H1 (cell line): ENCODE results near the gene PDGFRA. TPM values are rescaled to one million over a fixed set of nuclear protein-coding genes. Genes with fewer than 3 reads are reported as not detected.

Source experiments
- CTCF ChIA-PET: fragments of 300-600 bp; sonication (Branson Sonifier 250); formaldehyde crosslinking; loops from one replicate; lab custom pipeline; 2021; ENCODE audit not compliant: partially characterized antibody; lab: Charles Lee
- POLR2A ChIA-PET: fragments of 300-600 bp; sonication (Branson Sonifier 250); formaldehyde crosslinking; loops from one replicate; lab custom pipeline; 2021; ENCODE audit warnings: inconsistent platforms; ENCODE audit not compliant: partially characterized antibody; lab: Charles Lee
- DNase-seq, 2 experiments: peaks; one replicate each; pipeline versions ENCODE4 v3.0.0 to v3.0.0-alpha.2; 2010 to 2022; ENCODE audit warnings: low spot score in 2 of 2, low read depth in 1 of 2, mixed read lengths in 1 of 2
- FAIRE-seq: peaks from 2 replicates; lab custom pipeline; 2011; peaks lifted over from hg19 to GRCh38; lab: Jason Lieb, UNC
- H2AFZ ChIP-seq: 2 replicates; pipeline ENCODE4 v1.8.1; 2012; ENCODE audit warnings: low read length, inconsistent platforms
- H2AK5ac ChIP-seq: 2 replicates; pipeline ENCODE4 v1.6.1; 2013; ENCODE audit warnings: low read depth, low read length
- H2BK120ac ChIP-seq: replicated peaks from 2 replicates; pipeline ENCODE3; 2013; ENCODE audit warnings: low read depth, low read length, inconsistent platforms
- H2BK12ac ChIP-seq: 2 replicates; pipeline ENCODE4 v1.6.1; 2013; ENCODE audit warnings: low read depth, low read length
- H2BK15ac ChIP-seq: 2 replicates; pipeline ENCODE4 v1.6.1; 2013; ENCODE audit warnings: low read length
- H2BK20ac ChIP-seq: 2 replicates; pipeline ENCODE4 v1.6.1; 2013; ENCODE audit warnings: low read length
- H2BK5ac ChIP-seq: 2 replicates; pipeline ENCODE4 v1.6.1; 2013; ENCODE audit warnings: low read depth, low read length
- H3K14ac ChIP-seq: 2 replicates; pipeline ENCODE4 v1.6.1; 2013; ENCODE audit warnings: inconsistent platforms; ENCODE audit not compliant: insufficient read length
- H3K18ac ChIP-seq: 2 replicates; pipeline ENCODE4 v1.6.1; 2013; ENCODE audit warnings: low read length; ENCODE audit errors: extremely low read depth
- H3K23ac ChIP-seq: 2 replicates; pipeline ENCODE4 v1.6.1; 2013; ENCODE audit warnings: inconsistent platforms; ENCODE audit not compliant: insufficient read length
- H3K23me2 ChIP-seq: 2 replicates; pipeline ENCODE4 v1.6.1; 2013; ENCODE audit warnings: low read depth, low read length
- H3K27ac ChIP-seq: 2 replicates; pipeline ENCODE4 v1.6.1; 2011; ENCODE audit warnings: low read depth, low read length, inconsistent platforms
- H3K27me3 ChIP-seq, 4 experiments: replicated peaks in 1 of 4; 1 replicate in 1 of 4; 2 replicates in 3 of 4; pipeline versions ENCODE4 v1.6.1 to v1.8.1; 2011 to 2013; ENCODE audit warnings: low read length in 3 of 4, mild to moderate bottlenecking in 3 of 4, inconsistent platforms in 2 of 4, mixed read lengths in 2 of 4, moderate library complexity in 1 of 4; ENCODE audit not compliant: control insufficient read depth in 3 of 4, insufficient read depth in 3 of 4; ENCODE audit errors: extremely low read depth in 1 of 4
- H3K36me3 ChIP-seq, 4 experiments: 2 replicates each; pipeline versions ENCODE4 v1.6.1 to v1.8.1; 2011 to 2013; ENCODE audit warnings: mild to moderate bottlenecking in 4 of 4, low read length in 3 of 4, moderate library complexity in 2 of 4, control low read depth in 1 of 4, inconsistent platforms in 1 of 4; ENCODE audit not compliant: insufficient read depth in 4 of 4, control insufficient read depth in 2 of 4
- H3K4ac ChIP-seq: replicated peaks from 2 replicates; pipeline ENCODE3; 2013; ENCODE audit warnings: low read length, low read depth, mixed read lengths, inconsistent platforms; ENCODE audit not compliant: insufficient read length
- H3K4me1 ChIP-seq, 4 experiments: replicated peaks in 1 of 4; 1 replicate in 1 of 4; 2 replicates in 3 of 4; pipeline versions ENCODE4 v1.6.1 to v1.8.1; 2011 to 2013; ENCODE audit warnings: low read length in 3 of 4, inconsistent platforms in 2 of 4, mixed read lengths in 1 of 4; ENCODE audit not compliant: insufficient read depth in 4 of 4, control insufficient read depth in 3 of 4
- H3K4me2 ChIP-seq, 2 experiments: 2 replicates each; pipeline versions ENCODE4 v1.6.1 to v1.8.1; 2011 to 2013; ENCODE audit warnings: low read depth in 2 of 2, low read length in 2 of 2, control low read depth in 1 of 2, inconsistent platforms in 1 of 2, mild to moderate bottlenecking in 1 of 2; ENCODE audit not compliant: insufficient read depth in 1 of 2
- H3K4me3 ChIP-seq, 4 experiments: fragments of 200-600, 300-600 bp in 1 of 4; sonication (generic), shearing (Covaris generic), sonication (Bioruptor Twin) in 1 of 4; 2 replicates each; pipeline versions ENCODE4 v1.5.1 to v1.8.1; 2011 to 2016; ENCODE audit warnings: low read length in 4 of 4, low read depth in 3 of 4, control low read depth in 2 of 4, inconsistent platforms in 2 of 4, mild to moderate bottlenecking in 2 of 4, mixed read lengths in 1 of 4, moderate library complexity in 1 of 4; ENCODE audit not compliant: insufficient read depth in 2 of 4; ENCODE audit errors: extremely low read depth in 1 of 4
- H3K56ac ChIP-seq: replicated peaks from 2 replicates; pipeline ENCODE3; 2013; ENCODE audit warnings: low read depth, mild to moderate bottlenecking, mixed read lengths, low read length, inconsistent platforms; ENCODE audit not compliant: insufficient read length
- H3K79me1 ChIP-seq: 2 replicates; pipeline ENCODE4 v1.6.1; 2013; ENCODE audit warnings: low read depth, low read length, control low read depth
- H3K79me2 ChIP-seq, 2 experiments: 2 replicates each; pipeline versions ENCODE4 v1.6.1 to v1.8.1; 2012 to 2013; ENCODE audit warnings: low read length in 2 of 2, mild to moderate bottlenecking in 2 of 2, inconsistent platforms in 1 of 2; ENCODE audit not compliant: insufficient read depth in 2 of 2, control insufficient read depth in 1 of 2
- H3K9ac ChIP-seq, 4 experiments: replicated peaks in 1 of 4; 1 replicate in 1 of 4; 2 replicates in 3 of 4; pipeline versions ENCODE4 v1.6.1 to v1.8.1; 2011 to 2013; ENCODE audit warnings: low read depth in 3 of 4, low read length in 3 of 4, control low read depth in 2 of 4, mild to moderate bottlenecking in 2 of 4, moderate library complexity in 2 of 4, inconsistent platforms in 1 of 4; ENCODE audit errors: extremely low read depth in 1 of 4
- H3K9me3 ChIP-seq, 2 experiments: 2 replicates each; pipeline versions ENCODE4 v1.6.1 to v1.8.1; 2012 to 2013; ENCODE audit warnings: mild to moderate bottlenecking in 2 of 2, moderate library complexity in 2 of 2, control low read depth in 1 of 2, inconsistent platforms in 1 of 2, low read depth in 1 of 2, low read length in 1 of 2, mixed read lengths in 1 of 2; ENCODE audit not compliant: insufficient read depth in 2 of 2
- H4K20me1 ChIP-seq, 2 experiments: replicated peaks in 1 of 2; 2 replicates each; pipeline versions ENCODE3 to v1.8.1; 2011 to 2013; ENCODE audit warnings: inconsistent platforms in 2 of 2, low read length in 2 of 2, mild to moderate bottlenecking in 1 of 2; ENCODE audit not compliant: insufficient read depth in 2 of 2, control insufficient read depth in 1 of 2
- H4K5ac ChIP-seq: 2 replicates; pipeline ENCODE4 v1.6.1; 2013; ENCODE audit warnings: low read length, low read depth, mixed read lengths, inconsistent platforms; ENCODE audit not compliant: insufficient read length
- H4K8ac ChIP-seq: 2 replicates; pipeline ENCODE4 v1.8.0; 2013; ENCODE audit warnings: mild to moderate bottlenecking, moderate library complexity, low read length, inconsistent platforms; ENCODE audit not compliant: insufficient read depth; ENCODE audit errors: extremely low read depth
- H4K91ac ChIP-seq: replicated peaks from 2 replicates; pipeline ENCODE3; 2013; ENCODE audit warnings: low read length, mixed read lengths, inconsistent platforms; ENCODE audit not compliant: insufficient read length
- ASH2L ChIP-seq: fragments of 200-600, 300-600 bp; sonication (generic); IDR thresholded peaks from one replicate; pipeline ENCODE4 v1.7.1; 2017; ENCODE audit warnings: low read length
- BRCA1 ChIP-seq: IDR thresholded peaks from 2 replicates; pipeline ENCODE4 v1.6.1; 2012; ENCODE audit warnings: low read depth, low read length, improper control_type of control experiment
- E2F6 ChIP-seq: IDR thresholded peaks from 2 replicates; pipeline ENCODE4 v1.6.1; 2012; ENCODE audit warnings: inconsistent platforms
- JUN ChIP-seq: IDR thresholded peaks from 2 replicates; pipeline ENCODE4 v1.6.1; 2011; ENCODE audit warnings: low read depth, mild to moderate bottlenecking, improper control_type of control experiment, low read length
- KDM1A ChIP-seq: fragments of 200-600, 300-600 bp; sonication (generic); IDR thresholded peaks from 2 replicates; pipeline ENCODE4 v1.7.1; 2016; ENCODE audit warnings: mild to moderate bottlenecking, low read length, borderline replicate concordance
- NANOG ChIP-seq: IDR thresholded peaks from 2 replicates; pipeline ENCODE4 v1.6.1; 2011; ENCODE audit warnings: low read length, low read depth, mild to moderate bottlenecking, inconsistent platforms; ENCODE audit not compliant: insufficient read depth, poor library complexity, severe bottlenecking
- NRF1 ChIP-seq: IDR thresholded peaks from 2 replicates; pipeline ENCODE4 v1.6.1; 2011; ENCODE audit warnings: mild to moderate bottlenecking, low read depth, low read length, improper control_type of control experiment
- PHF8 ChIP-seq: fragments of 200-600 bp; sonication (generic); conservative IDR thresholded peaks from 2 replicates; pipeline ENCODE4 v1.7.1; 2012; ENCODE audit warnings: low read depth, mild to moderate bottlenecking, inconsistent platforms, low read length, moderate library complexity
- POLR2A ChIP-seq, 2 experiments: IDR thresholded peaks; 1 replicate in 1 of 2; 2 replicates in 1 of 2; pipeline ENCODE4 v1.6.1; 2011; ENCODE audit warnings: low read depth in 2 of 2, low read length in 2 of 2, mild to moderate bottlenecking in 2 of 2; ENCODE audit errors: control extremely low read depth in 1 of 2
- RAD21 ChIP-seq, 2 experiments: IDR thresholded peaks in 1 of 2; conservative IDR thresholded peaks in 1 of 2; 2 replicates each; pipeline ENCODE4 v1.6.1; 2011; ENCODE audit warnings: low read depth in 2 of 2, low read length in 2 of 2, improper control_type of control experiment in 1 of 2, inconsistent platforms in 1 of 2, mild to moderate bottlenecking in 1 of 2, moderate library complexity in 1 of 2
- RFX5 ChIP-seq: IDR thresholded peaks from 2 replicates; pipeline ENCODE4 v1.6.1; 2011; ENCODE audit warnings: low read depth, low read length, improper control_type of control experiment, borderline replicate concordance
- SP1 ChIP-seq: IDR thresholded peaks from 2 replicates; pipeline ENCODE4 v1.6.1; 2011; ENCODE audit warnings: low read depth, low read length
- SUZ12 ChIP-seq: fragments of 200-600 bp; sonication (generic); IDR thresholded peaks from 2 replicates; pipeline ENCODE4 v1.6.1; 2012; ENCODE audit warnings: mild to moderate bottlenecking, inconsistent platforms, low read length, moderate library complexity, mixed read lengths
- TBP ChIP-seq: IDR thresholded peaks from 2 replicates; pipeline ENCODE4 v1.6.1; 2011; ENCODE audit warnings: low read depth, low read length, improper control_type of control experiment
- TEAD4 ChIP-seq: IDR thresholded peaks from 2 replicates; pipeline ENCODE4 v1.6.1; 2012; ENCODE audit warnings: low read depth, low read length, inconsistent platforms, mixed read lengths
- WGBS, 2 experiments: shearing (Covaris generic) in 1 of 2; methylation state at CpG; one replicate each; pipeline versions ENCODE4 v1.1.6 to v1.1.7; 2013 to 2015; ENCODE audit warnings: low lambda C conversion rate in 2 of 2, mixed read lengths in 2 of 2, inconsistent platforms in 1 of 2, low coverage in 1 of 2, missing lambda C conversion rate in 1 of 2; ENCODE audit not compliant: insufficient replicate concordance in 2 of 2, insufficient coverage in 1 of 2, insufficient read length in 1 of 2; ENCODE audit errors: extremely low coverage in 1 of 2, missing lambda C conversion rate in 1 of 2; 5-methylcytosine and 5-hydroxymethylcytosine counted together
- polyA plus RNA-seq, 7 experiments: library from polyadenylated mRNA; depleted of rRNA in 3 of 7; stranded (reverse) in 5 of 7; unstranded in 2 of 7; fragments of >200 nt in 5 of 7; fragments of 200-250 nt in 2 of 7; gene quantifications; 1 replicate in 5 of 7; 2 replicates in 1 of 7; 4 replicates in 1 of 7; pipeline versions ENCODE4 v1.2.1 to v1.2.3, GENCODE V29; 2011 to 2013; ENCODE audit warnings: missing spikeins in 2 of 7, mixed read lengths in 2 of 7
- total RNA-seq: library from RNA; stranded (reverse); fragmentation: NEBNext Ultra II Directional; extraction: Animal tissue kit (Norgen Biotek cat#: 25700); gene quantifications from 2 replicates; pipeline ENCODE4 v1.2.1, GENCODE V29; 2021

PDGFRA gene
- total and polyA plus RNA-seq, 2 of the 8 experiments (the other 6 are each of a cell fraction or from before 2014, with no cell fraction given): 1.4 to 3.4 TPM

- Histone ChIP-seq H3K23ac (no peak overlapping the region), H3K14ac (no peak overlapping the region), H2AFZ (no peak overlapping the region), H3K23me2 (no peaks in the 10 kb centered on the region; the same call in 1 of the 2 replicates), H3K79me2 (no peaks in the 10 kb centered on the region), H4K91ac (no peak overlapping the region), H3K9me3 (no peaks in the 10 kb centered on the region), H3K27me3 (no peaks in the 10 kb centered on the region), H4K20me1 (no peaks in the 10 kb centered on the region), H2BK12ac (no peak overlapping the region), H3K4me1 (no peaks in the 10 kb centered on the region), H3K4ac (no peak overlapping the region), H2AK5ac (no peak overlapping the region), H2BK5ac (no peak overlapping the region), H2BK20ac (no peak overlapping the region), H3K56ac (no peak overlapping the region), H3K4me3 (no peak overlapping the region), H3K27ac (no peak overlapping the region), H2BK120ac (no peak overlapping the region), H3K4me2 (no peak overlapping the region), H3K36me3 (no peaks in the 10 kb centered on the region), H3K18ac (no peak overlapping the region), H3K79me1 (no peaks in the 10 kb centered on the region), H4K5ac (no peak overlapping the region), H2BK15ac (no peak overlapping the region), H4K8ac (no peak overlapping the region), H3K9ac (no peak overlapping the region)
- DNase-seq: no peak
- FAIRE-seq: no peak
- ChIA-PET CTCF (interaction anchor here (0.7 to 2.1 kb wide), 3 partner anchors 48 to 647 kb away, joined by 3 to 6 read pairs (median 4); no protein-coding TSS in a partner anchor), POLR2A (no interaction called here)
- 95% methylated on average over 1 of the region's 1 CpG; no CpG with 5 or more reads in 1 of the 2 experiments for WGBS, 2 experiments
- TF ChIP-seq E2F6: no peak
- no peak for TF ChIP-seq NRF1
- no peak for TF ChIP-seq SP1
- no peak for TF ChIP-seq BRCA1
- no peak for TF ChIP-seq RAD21 (IDR thresholded peaks at IDR 0.05 in 1 of 2, conservative IDR thresholded peaks at IDR 0.05 in 1 of 2; ENCODE audit: low read depth in 2 of 2, low read length in 2 of 2)
- no peak for TF ChIP-seq POLR2A (IDR thresholded peaks at IDR 0.05; ENCODE audit: control extremely low read depth in 1 of 2, low read depth in 2 of 2, low read length in 2 of 2)
- no peak for TF ChIP-seq TBP
- no peak for TF ChIP-seq TEAD4
- no peak for TF ChIP-seq ASH2L
- no peak for TF ChIP-seq SUZ12
- TF ChIP-seq KDM1A: no peak
- no peak for TF ChIP-seq JUN
- no peak for TF ChIP-seq PHF8
- TF ChIP-seq NANOG: no peak
- TF ChIP-seq RFX5: no peak
These were observed 43.2 kb upstream of the PDGFRA start for GRCh38 chr4:54185866-54186265.
